Measurements from ENCODE around the gene C1QL2. TPM values are rescaled to one million over a fixed set of nuclear protein-coding genes. Genes with fewer than 3 reads are reported as not detected.

Gene C1QL2
- total RNA-seq: not detected in 2 replicates

- Mint-ChIP-seq H3K27me3 (peaks cover 54% of the 10 kb centered on the region), H3K9me3 (no peaks in the 10 kb centered on the region), H3K36me3 (ENCODE audit: low read depth) (peaks cover 2% of the 10 kb centered on the region), H3K4me1 (no peaks in the 10 kb centered on the region), H3K4me3 (no peak within 1 kb of the TSS), H3K27ac (no peak within 1 kb of the TSS)
- intact Hi-C loops (cut with micrococcal nuclease): loop anchor here (10.0 kb wide), 1 partner anchor 304 kb away; no protein-coding TSS in a partner anchor
- DNase-seq: no peak
Observed at GRCh38 chr2:119158563-119159347, at the start of gene C1QL2. Gene C1QL2, minus strand, starts transcription at chr2:119158751. Its CDS starts 482 bp downstream, at chr2:119158269.

- intact Hi-C loops (cut with micrococcal nuclease): no loop called here
- Mint-ChIP-seq H3K36me3 (ENCODE audit: low read depth) (no peaks in the 10 kb centered on the region), H3K4me3 (no peak overlapping the region), H3K9me3 (no peaks in the 10 kb centered on the region), H3K4me1 (no peaks in the 10 kb centered on the region), H3K27me3 (no peaks in the 10 kb centered on the region), H3K27ac (no peak overlapping the region)
- no peak for DNase-seq
Observed at GRCh38 chr2:119207447-119207846, 48.9 kb upstream of the C1QL2 start.

GRCh38 chr2:119206201-119206600, 47.6 kb upstream of the C1QL2 start:
- no peaks in the 10 kb centered on the region for H3K4me1 Mint-ChIP-seq
- no peak overlapping the region for H3K27ac Mint-ChIP-seq
- no peaks in the 10 kb centered on the region for H3K27me3 Mint-ChIP-seq
- intact Hi-C loops (cut with micrococcal nuclease): no loop called here
- H3K36me3 Mint-ChIP-seq (ENCODE audit: low read depth): no peaks in the 10 kb centered on the region
- DNase-seq: no peak
- H3K4me3 Mint-ChIP-seq: no peak overlapping the region
- H3K9me3 Mint-ChIP-seq: no peaks in the 10 kb centered on the region

- Mint-ChIP-seq H3K9me3 (no peaks in the 10 kb centered on the region), H3K4me1 (no peaks in the 10 kb centered on the region), H3K27ac (no peak overlapping the region), H3K27me3 (no peaks in the 10 kb centered on the region), H3K4me3 (no peak overlapping the region), H3K36me3 (ENCODE audit: low read depth) (no peaks in the 10 kb centered on the region)
- no peak for DNase-seq
- intact Hi-C loops (cut with micrococcal nuclease): no loop called here
Observed at GRCh38 chr2:119205001-119205706, 46.6 kb upstream of the C1QL2 start.

GRCh38 chr2:119204525-119204924, 46.0 kb upstream of the C1QL2 start:
- Mint-ChIP-seq H3K4me1 (no peaks in the 10 kb centered on the region), H3K9me3 (no peaks in the 10 kb centered on the region), H3K27me3 (no peaks in the 10 kb centered on the region), H3K27ac (no peak overlapping the region), H3K4me3 (no peak overlapping the region), H3K36me3 (ENCODE audit: low read depth) (no peaks in the 10 kb centered on the region)
- intact Hi-C loops (cut with micrococcal nuclease): no loop called here
- DNase-seq: no peak

- Mint-ChIP-seq H3K4me3 (no peak overlapping the region), H3K27me3 (no peaks in the 10 kb centered on the region), H3K27ac (no peak overlapping the region), H3K36me3 (ENCODE audit: low read depth) (no peaks in the 10 kb centered on the region), H3K4me1 (no peaks in the 10 kb centered on the region), H3K9me3 (no peaks in the 10 kb centered on the region)
- DNase-seq: no peak
- intact Hi-C loops (cut with micrococcal nuclease): no loop called here
Observed at GRCh38 chr2:119202610-119203310, 44.2 kb upstream of the C1QL2 start.

GRCh38 chr2:119201815-119202214, 43.3 kb upstream of the C1QL2 start:
- intact Hi-C loops (cut with micrococcal nuclease): no loop called here
- Mint-ChIP-seq H3K27ac (no peak overlapping the region), H3K9me3 (no peaks in the 10 kb centered on the region), H3K4me1 (no peaks in the 10 kb centered on the region), H3K27me3 (no peaks in the 10 kb centered on the region), H3K36me3 (ENCODE audit: low read depth) (no peaks in the 10 kb centered on the region), H3K4me3 (no peak overlapping the region)
- DNase-seq: no peak

GRCh38 chr2:119198240-119198840, 39.8 kb upstream of the C1QL2 start:
- intact Hi-C loops (cut with micrococcal nuclease): no loop called here
- H3K4me1 Mint-ChIP-seq: no peaks in the 10 kb centered on the region

GRCh38 chr2:119197529-119198239, 39.1 kb upstream of the C1QL2 start:
- no peak for DNase-seq
- Mint-ChIP-seq H3K4me3 (no peak overlapping the region), H3K9me3 (no peaks in the 10 kb centered on the region), H3K4me1 (no peaks in the 10 kb centered on the region), H3K36me3 (ENCODE audit: low read depth) (no peaks in the 10 kb centered on the region), H3K27ac (no peak overlapping the region), H3K27me3 (no peaks in the 10 kb centered on the region)
- intact Hi-C loops (cut with micrococcal nuclease): no loop called here

More at GRCh38 chr2:119198240-119198840, 39.8 kb upstream of the C1QL2 start:
- H3K27me3 Mint-ChIP-seq: no peaks in the 10 kb centered on the region
- DNase-seq: no peak
- H3K9me3 Mint-ChIP-seq: no peaks in the 10 kb centered on the region
- H3K27ac Mint-ChIP-seq: no peak overlapping the region
- H3K36me3 Mint-ChIP-seq (ENCODE audit: low read depth): no peaks in the 10 kb centered on the region
- H3K4me3 Mint-ChIP-seq: no peak overlapping the region

- H3K27ac Mint-ChIP-seq: no peak overlapping the region
- H3K4me3 Mint-ChIP-seq: no peak overlapping the region
Observed at GRCh38 chr2:119197126-119197405, 38.5 kb upstream of the C1QL2 start.

GRCh38 chr2:119196301-119197125, 38.0 kb upstream of the C1QL2 start:
- H3K36me3 Mint-ChIP-seq (ENCODE audit: low read depth): no peaks in the 10 kb centered on the region
- peaks cover 1% of the 10 kb centered on the region for H3K27me3 Mint-ChIP-seq
- no peaks in the 10 kb centered on the region for H3K4me1 Mint-ChIP-seq
- no peaks in the 10 kb centered on the region for H3K9me3 Mint-ChIP-seq
- DNase-seq: no peak
- H3K27ac Mint-ChIP-seq: no peak overlapping the region
- intact Hi-C loops (cut with micrococcal nuclease): no loop called here
- no peak overlapping the region for H3K4me3 Mint-ChIP-seq

More at GRCh38 chr2:119197126-119197405, 38.5 kb upstream of the C1QL2 start:
- no peaks in the 10 kb centered on the region for H3K9me3 Mint-ChIP-seq
- peaks cover under 1% of the 10 kb centered on the region for H3K27me3 Mint-ChIP-seq
- no peak for DNase-seq
- intact Hi-C loops (cut with micrococcal nuclease): no loop called here
- no peaks in the 10 kb centered on the region for H3K36me3 Mint-ChIP-seq (ENCODE audit: low read depth)
- H3K4me1 Mint-ChIP-seq: no peaks in the 10 kb centered on the region

GRCh38 chr2:119195887-119196286, 37.3 kb upstream of the C1QL2 start:
- intact Hi-C loops (cut with micrococcal nuclease): no loop called here
- no peak overlapping the region for H3K4me3 Mint-ChIP-seq
- H3K27me3 Mint-ChIP-seq: peaks cover 1% of the 10 kb centered on the region
- no peaks in the 10 kb centered on the region for H3K4me1 Mint-ChIP-seq
- no peaks in the 10 kb centered on the region for H3K9me3 Mint-ChIP-seq
- no peak for DNase-seq
- no peaks in the 10 kb centered on the region for H3K36me3 Mint-ChIP-seq (ENCODE audit: low read depth)
- no peak overlapping the region for H3K27ac Mint-ChIP-seq

GRCh38 chr2:119195001-119195400, 36.5 kb upstream of the C1QL2 start:
- Mint-ChIP-seq H3K36me3 (ENCODE audit: low read depth) (no peaks in the 10 kb centered on the region), H3K9me3 (no peaks in the 10 kb centered on the region), H3K27me3 (peaks cover 1% of the 10 kb centered on the region), H3K4me3 (no peak overlapping the region), H3K4me1 (no peaks in the 10 kb centered on the region), H3K27ac (no peak overlapping the region)
- DNase-seq: no peak
- intact Hi-C loops (cut with micrococcal nuclease): no loop called here

Data from activated CD4-positive, alpha-beta T cell treated with anti-CD3 and anti-CD28 coated beads, Interleukin-2, amount 10 ng/mL, durations not matched to agents 24 days and 14 days (primary cell).